Liver (tissue), 9 donors: ENCODE data around the gene CROCC2. TPM values are rescaled to one million over a fixed set of nuclear protein-coding genes. Genes with fewer than 3 reads are reported as not detected.

Experiments used
- DNase-seq: peaks from one replicate; pipeline ENCODE4 v3.0.0-alpha.2; 2017; ENCODE audit warnings: low spot score
- H3K27ac ChIP-seq, 2 donors: one replicate each; pipeline ENCODE4 v1.7.0; 2013; ENCODE audit warnings: inconsistent platforms in 2 of 2, low read length in 2 of 2, control low read depth in 1 of 2, low read depth in 1 of 2, mild to moderate bottlenecking in 1 of 2
- H3K27me3 ChIP-seq, 4 donors: one replicate each; pipeline versions ENCODE4 v1.6.1 to v1.7.0; 2013; ENCODE audit warnings: low read length in 3 of 4, inconsistent platforms in 1 of 4, mild to moderate bottlenecking in 1 of 4, moderate library complexity in 1 of 4; ENCODE audit not compliant: control insufficient read depth in 4 of 4, insufficient read depth in 4 of 4
- H3K36me3 ChIP-seq, 4 donors: one replicate each; pipeline versions ENCODE4 v1.6.1 to v1.7.0; 2013; ENCODE audit warnings: low read length in 3 of 4, mild to moderate bottlenecking in 3 of 4, low read depth in 1 of 4, moderate library complexity in 1 of 4; ENCODE audit not compliant: control insufficient read depth in 4 of 4, insufficient read depth in 3 of 4
- H3K4me1 ChIP-seq, 4 donors: one replicate each; pipeline versions ENCODE4 v1.6.1 to v1.7.0; 2013; ENCODE audit warnings: low read length in 3 of 4, mild to moderate bottlenecking in 3 of 4, moderate library complexity in 1 of 4; ENCODE audit not compliant: control insufficient read depth in 4 of 4, insufficient read depth in 4 of 4
- H3K4me3 ChIP-seq, 3 donors: one replicate each; pipeline versions ENCODE4 v1.6.1 to v1.7.0; 2013; ENCODE audit warnings: low read length in 3 of 3, control low read depth in 1 of 3, low read depth in 1 of 3, mild to moderate bottlenecking in 1 of 3
- H3K9ac ChIP-seq, 2 donors: one replicate each; pipeline ENCODE4 v1.7.0; 2013; ENCODE audit warnings: low read length in 2 of 2, mild to moderate bottlenecking in 2 of 2, moderate library complexity in 2 of 2, control low read depth in 1 of 2, low read depth in 1 of 2
- H3K9me3 ChIP-seq, 4 donors: one replicate each; pipeline versions ENCODE4 v1.6.1 to v1.7.0; 2013; ENCODE audit warnings: low read length in 3 of 4; ENCODE audit not compliant: control insufficient read depth in 4 of 4
- EGR1 ChIP-seq, 2 donors: IDR thresholded peaks; 2 replicates each; pipeline ENCODE4 v1.6.1; 2016 to 2018; ENCODE audit warnings: antibody characterized with exemption in 2 of 2, low read depth in 2 of 2
- FOXA1 ChIP-seq: IDR thresholded peaks from 2 replicates; pipeline ENCODE4 v1.6.1; 2016; ENCODE audit warnings: antibody characterized with exemption
- GABPA ChIP-seq, 2 donors: IDR thresholded peaks in 1 of 2; conservative IDR thresholded peaks in 1 of 2; 2 replicates each; pipeline ENCODE4 v1.6.1; 2016; ENCODE audit warnings: antibody characterized with exemption in 2 of 2, mild to moderate bottlenecking in 1 of 2, moderate library complexity in 1 of 2
- HNF4A ChIP-seq, 2 donors: conservative IDR thresholded peaks; 2 replicates each; pipeline ENCODE4 v1.6.1; 2016; ENCODE audit warnings: antibody characterized with exemption in 2 of 2, mild to moderate bottlenecking in 2 of 2
- HNF4G ChIP-seq: IDR thresholded peaks from 2 replicates; pipeline ENCODE4 v1.6.1; 2016; ENCODE audit warnings: antibody characterized with exemption
- JUND ChIP-seq, 2 donors: IDR thresholded peaks; 2 replicates each; pipeline ENCODE4 v1.6.1; 2016; ENCODE audit warnings: antibody characterized with exemption in 2 of 2
- NR2F2 ChIP-seq: IDR thresholded peaks from 2 replicates; pipeline ENCODE4 v1.6.1; 2016; ENCODE audit warnings: antibody characterized with exemption
- RAD21 ChIP-seq, 2 donors: IDR thresholded peaks; 2 replicates each; pipeline ENCODE4 v1.6.1; 2016; ENCODE audit warnings: antibody characterized with exemption in 2 of 2, mild to moderate bottlenecking in 2 of 2
- REST ChIP-seq: IDR thresholded peaks from 2 replicates; pipeline ENCODE4 v1.6.1; 2016; ENCODE audit warnings: antibody characterized with exemption, mild to moderate bottlenecking
- RXRA ChIP-seq, 2 donors: IDR thresholded peaks; 2 replicates each; pipeline ENCODE4 v1.6.1; 2017 to 2018; ENCODE audit warnings: antibody characterized with exemption in 2 of 2, mild to moderate bottlenecking in 1 of 2
- SP1 ChIP-seq: IDR thresholded peaks from 2 replicates; pipeline ENCODE4 v1.6.1; 2018; ENCODE audit warnings: antibody characterized with exemption, mild to moderate bottlenecking
- TAF1 ChIP-seq: conservative IDR thresholded peaks from 2 replicates; pipeline ENCODE4 v1.6.1; 2016; ENCODE audit warnings: antibody characterized with exemption, mild to moderate bottlenecking
- YY1 ChIP-seq: IDR thresholded peaks from 2 replicates; pipeline ENCODE4 v1.6.1; 2016; ENCODE audit warnings: antibody characterized with exemption, mild to moderate bottlenecking
- WGBS: extraction: QIAGEN DNeasy Blood & Tissue Kit; methylation state at CpG from one replicate; pipeline ENCODE4 v1.1.7; 2013; 5-methylcytosine and 5-hydroxymethylcytosine counted together
- polyA plus RNA-seq, 2 donors: library from polyadenylated mRNA; stranded (reverse) in 1 of 2; unstranded in 1 of 2; fragments of 200-250 nt in 1 of 2; fragments of >200 nt in 1 of 2; fragmentation: Nextera tagmentation in 1 of 2; extraction: Ambion mirVana in 1 of 2; gene quantifications; one replicate each; pipeline versions ENCODE4 v1.2.1 to v1.2.3, GENCODE V29; 2013 to 2015
- total RNA-seq, 2 donors: library from RNA; depleted of rRNA; stranded (reverse); fragments of >200 nt; gene quantifications; one replicate each; pipeline ENCODE4 v1.2.3, GENCODE V29; 2014
- TF ChIP-seq, protein P1 (sequence below): IDR thresholded peaks from 2 replicates; pipeline ENCODE4 v1.6.1; 2016; ENCODE audit warnings: antibody characterized with exemption
- TF ChIP-seq, protein P2 (sequence below): fragments of 150-350 bp; IDR thresholded peaks from 2 replicates; pipeline ENCODE4 v1.5.1; 2017; ENCODE audit warnings: improper control_type of control experiment, low read depth, low read length; ENCODE audit not compliant: missing input control
- TF ChIP-seq, protein P3 (sequence below): IDR thresholded peaks from 2 replicates; pipeline ENCODE4 v1.6.1; 2016; ENCODE audit warnings: antibody characterized with exemption
- TF ChIP-seq, protein P4 (sequence below): IDR thresholded peaks from 2 replicates; pipeline ENCODE4 v1.6.1; 2016; ENCODE audit warnings: antibody characterized with exemption
- donor health status: healthy.
- donor health status: healthy.
- donor health status: healthy.
- donor health status: healthy.
- donor health status: healthy.

CROCC2 gene
- total and polyA plus RNA-seq, 4 donors, result under 0.01 to 0.13 (median 0.05) TPM

DNA sequence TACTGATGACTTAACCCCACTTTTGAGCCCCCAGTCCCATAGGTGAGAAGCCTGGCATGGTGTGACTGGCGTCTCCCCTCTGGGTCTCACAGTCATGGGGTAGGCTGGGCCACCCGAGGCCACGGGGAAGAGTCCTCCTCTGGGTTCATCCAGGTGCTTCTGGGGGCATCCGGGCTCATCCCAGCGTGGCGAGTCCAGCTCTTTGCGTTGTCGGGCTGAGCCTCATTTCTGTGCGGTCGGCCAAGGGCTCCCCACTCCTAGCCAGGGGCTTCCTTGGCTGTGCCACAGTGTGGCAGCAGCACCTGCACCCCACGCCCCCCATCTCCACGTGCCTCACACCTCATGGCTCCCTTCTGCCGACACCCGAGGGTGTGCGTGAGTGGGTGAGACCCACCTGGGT is 64.7 kb downstream of the CROCC2 start:
- Histone ChIP-seq H3K4me3 (no peak overlapping the region), H3K9ac (no peak overlapping the region), H3K27me3 (no peaks in the 10 kb centered on the region), H3K9me3 (no peaks in the 10 kb centered on the region), H3K27ac (no peak overlapping the region), H3K36me3 (no peaks in the 10 kb centered on the region), H3K4me1 (peaks cover 7 to 27% (median 18%) of the 10 kb centered on the region in 4 donors)
- 89% methylated on average over 15 of the region's 15 CpGs for WGBS
- DNase-seq, result no peak
- TF ChIP-seq HNF4G (no peak), TAF1 (no peak), HNF4A (conservative IDR thresholded peaks at IDR 0.05) (no peak), RXRA (IDR thresholded peaks at IDR 0.05) (no peak), NR2F2 (no peak), RAD21 (IDR thresholded peaks at IDR 0.05) (no peak), REST (no peak), FOXA1 (no peak), SP1 (no peak), GABPA (IDR thresholded peaks at IDR 0.05 in 1 of 2, conservative IDR thresholded peaks at IDR 0.05 in 1 of 2) (no peak), JUND (IDR thresholded peaks at IDR 0.05) (no peak), EGR1 (IDR thresholded peaks at IDR 0.05; ENCODE audit: low read depth in 2 of 2) (no peak), YY1 (no peak)
- TF ChIP-seq, protein P1, sequence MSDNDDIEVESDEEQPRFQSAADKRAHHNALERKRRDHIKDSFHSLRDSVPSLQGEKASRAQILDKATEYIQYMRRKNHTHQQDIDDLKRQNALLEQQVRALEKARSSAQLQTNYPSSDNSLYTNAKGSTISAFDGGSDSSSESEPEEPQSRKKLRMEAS, result no peak
- TF ChIP-seq, protein P2, sequence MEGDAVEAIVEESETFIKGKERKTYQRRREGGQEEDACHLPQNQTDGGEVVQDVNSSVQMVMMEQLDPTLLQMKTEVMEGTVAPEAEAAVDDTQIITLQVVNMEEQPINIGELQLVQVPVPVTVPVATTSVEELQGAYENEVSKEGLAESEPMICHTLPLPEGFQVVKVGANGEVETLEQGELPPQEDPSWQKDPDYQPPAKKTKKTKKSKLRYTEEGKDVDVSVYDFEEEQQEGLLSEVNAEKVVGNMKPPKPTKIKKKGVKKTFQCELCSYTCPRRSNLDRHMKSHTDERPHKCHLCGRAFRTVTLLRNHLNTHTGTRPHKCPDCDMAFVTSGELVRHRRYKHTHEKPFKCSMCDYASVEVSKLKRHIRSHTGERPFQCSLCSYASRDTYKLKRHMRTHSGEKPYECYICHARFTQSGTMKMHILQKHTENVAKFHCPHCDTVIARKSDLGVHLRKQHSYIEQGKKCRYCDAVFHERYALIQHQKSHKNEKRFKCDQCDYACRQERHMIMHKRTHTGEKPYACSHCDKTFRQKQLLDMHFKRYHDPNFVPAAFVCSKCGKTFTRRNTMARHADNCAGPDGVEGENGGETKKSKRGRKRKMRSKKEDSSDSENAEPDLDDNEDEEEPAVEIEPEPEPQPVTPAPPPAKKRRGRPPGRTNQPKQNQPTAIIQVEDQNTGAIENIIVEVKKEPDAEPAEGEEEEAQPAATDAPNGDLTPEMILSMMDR, result no peak
- TF ChIP-seq, protein P3, sequence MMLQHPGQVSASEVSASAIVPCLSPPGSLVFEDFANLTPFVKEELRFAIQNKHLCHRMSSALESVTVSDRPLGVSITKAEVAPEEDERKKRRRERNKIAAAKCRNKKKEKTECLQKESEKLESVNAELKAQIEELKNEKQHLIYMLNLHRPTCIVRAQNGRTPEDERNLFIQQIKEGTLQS, result no peak
- TF ChIP-seq, protein P4, sequence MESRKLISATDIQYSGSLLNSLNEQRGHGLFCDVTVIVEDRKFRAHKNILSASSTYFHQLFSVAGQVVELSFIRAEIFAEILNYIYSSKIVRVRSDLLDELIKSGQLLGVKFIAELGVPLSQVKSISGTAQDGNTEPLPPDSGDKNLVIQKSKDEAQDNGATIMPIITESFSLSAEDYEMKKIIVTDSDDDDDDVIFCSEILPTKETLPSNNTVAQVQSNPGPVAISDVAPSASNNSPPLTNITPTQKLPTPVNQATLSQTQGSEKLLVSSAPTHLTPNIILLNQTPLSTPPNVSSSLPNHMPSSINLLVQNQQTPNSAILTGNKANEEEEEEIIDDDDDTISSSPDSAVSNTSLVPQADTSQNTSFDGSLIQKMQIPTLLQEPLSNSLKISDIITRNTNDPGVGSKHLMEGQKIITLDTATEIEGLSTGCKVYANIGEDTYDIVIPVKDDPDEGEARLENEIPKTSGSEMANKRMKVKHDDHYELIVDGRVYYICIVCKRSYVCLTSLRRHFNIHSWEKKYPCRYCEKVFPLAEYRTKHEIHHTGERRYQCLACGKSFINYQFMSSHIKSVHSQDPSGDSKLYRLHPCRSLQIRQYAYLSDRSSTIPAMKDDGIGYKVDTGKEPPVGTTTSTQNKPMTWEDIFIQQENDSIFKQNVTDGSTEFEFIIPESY, result no peak
